Left ventricle myocardium inferior (tissue), 1 donor: Measurements from ENCODE around the gene NDUFAF5. TPM values are rescaled to one million over a fixed set of nuclear protein-coding genes. Genes with fewer than 3 reads are reported as not detected.

Source experiments
- DNase-seq: peaks from one replicate; pipeline ENCODE4 v3.0.0-alpha.2; 2020
- H3K27ac ChIP-seq: fragments of 200-600 bp; replicated peaks from 2 replicates; pipeline ENCODE4 v1.8.0; 2021
- H3K27me3 ChIP-seq: fragments of 200-600 bp; 2 replicates; pipeline ENCODE4 v1.8.0; 2021; ENCODE audit warnings: low read depth
- H3K36me3 ChIP-seq: fragments of 200-600 bp; 2 replicates; pipeline ENCODE4 v1.8.0; 2021
- H3K4me1 ChIP-seq: fragments of 200-600 bp; 2 replicates; pipeline ENCODE4 v1.8.0; 2021
- H3K4me3 ChIP-seq: fragments of 200-600 bp; 2 replicates; pipeline ENCODE4 v1.8.0; 2021; ENCODE audit warnings: mild to moderate bottlenecking, moderate library complexity
- H3K9me3 ChIP-seq: fragments of 200-600 bp; replicated peaks from 2 replicates; pipeline ENCODE4 v1.8.0; 2021
- intact Hi-C: fragments of 100-400 bp; cut with micrococcal nuclease; formaldehyde crosslinking; loops from one replicate; pipeline ENCODE4 v1.11.0; 2022
- total RNA-seq: library from RNA; stranded (reverse); fragmentation: NEBNext Ultra II Directional; extraction: Animal tissue kit (Norgen Biotek cat#: 25700); gene quantifications from one replicate; pipeline ENCODE4 v1.2.1, GENCODE V29; 2021
- TF ChIP-seq, protein P1 (sequence below): fragments of 200-600 bp; IDR thresholded peaks from 2 replicates; pipeline ENCODE4 v1.8.0; 2021; ENCODE audit warnings: antibody characterized with exemption, mild to moderate bottlenecking, borderline replicate concordance
- donor health status: DM: no; HTN: yes; CAD: no; lungs with severe emphysema.

NDUFAF5 gene
- total RNA-seq, 1 donor from 2014 or later = 60.2 TPM

DNA sequence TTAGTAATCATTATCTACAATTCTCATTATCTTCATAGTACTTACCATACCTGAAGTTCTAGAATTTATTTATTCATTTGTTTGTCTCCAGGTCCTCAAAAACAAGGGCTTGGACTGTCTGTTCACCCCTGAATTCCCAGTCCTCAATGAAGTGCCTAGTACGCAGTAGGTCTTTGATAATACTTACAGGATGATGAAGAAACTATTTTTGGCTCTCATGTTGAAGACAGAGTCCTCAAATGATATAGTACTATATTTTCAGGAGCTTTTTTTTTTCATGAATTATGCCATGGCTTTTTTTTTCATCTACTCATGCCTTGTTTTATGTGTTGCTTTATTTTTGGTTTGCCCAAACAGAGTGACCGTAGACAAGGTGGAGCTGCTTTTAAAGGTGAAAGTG is 66.5 kb downstream of the NDUFAF5 start:
- peaks cover 10% of the 10 kb centered on the region for H3K4me1 ChIP-seq
- DNase-seq = no peak
- intact Hi-C loops = no loop called here
- peaks cover 3% of the 10 kb centered on the region for H3K27me3 ChIP-seq
- no peak overlapping the region for H3K4me3 ChIP-seq
- TF ChIP-seq, protein P1, sequence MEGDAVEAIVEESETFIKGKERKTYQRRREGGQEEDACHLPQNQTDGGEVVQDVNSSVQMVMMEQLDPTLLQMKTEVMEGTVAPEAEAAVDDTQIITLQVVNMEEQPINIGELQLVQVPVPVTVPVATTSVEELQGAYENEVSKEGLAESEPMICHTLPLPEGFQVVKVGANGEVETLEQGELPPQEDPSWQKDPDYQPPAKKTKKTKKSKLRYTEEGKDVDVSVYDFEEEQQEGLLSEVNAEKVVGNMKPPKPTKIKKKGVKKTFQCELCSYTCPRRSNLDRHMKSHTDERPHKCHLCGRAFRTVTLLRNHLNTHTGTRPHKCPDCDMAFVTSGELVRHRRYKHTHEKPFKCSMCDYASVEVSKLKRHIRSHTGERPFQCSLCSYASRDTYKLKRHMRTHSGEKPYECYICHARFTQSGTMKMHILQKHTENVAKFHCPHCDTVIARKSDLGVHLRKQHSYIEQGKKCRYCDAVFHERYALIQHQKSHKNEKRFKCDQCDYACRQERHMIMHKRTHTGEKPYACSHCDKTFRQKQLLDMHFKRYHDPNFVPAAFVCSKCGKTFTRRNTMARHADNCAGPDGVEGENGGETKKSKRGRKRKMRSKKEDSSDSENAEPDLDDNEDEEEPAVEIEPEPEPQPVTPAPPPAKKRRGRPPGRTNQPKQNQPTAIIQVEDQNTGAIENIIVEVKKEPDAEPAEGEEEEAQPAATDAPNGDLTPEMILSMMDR = no peak
- H3K27ac ChIP-seq = peak overlapping the region; percentile 29
- no peaks in the 10 kb centered on the region for H3K9me3 ChIP-seq
- no peaks in the 10 kb centered on the region for H3K36me3 ChIP-seq

DNA sequence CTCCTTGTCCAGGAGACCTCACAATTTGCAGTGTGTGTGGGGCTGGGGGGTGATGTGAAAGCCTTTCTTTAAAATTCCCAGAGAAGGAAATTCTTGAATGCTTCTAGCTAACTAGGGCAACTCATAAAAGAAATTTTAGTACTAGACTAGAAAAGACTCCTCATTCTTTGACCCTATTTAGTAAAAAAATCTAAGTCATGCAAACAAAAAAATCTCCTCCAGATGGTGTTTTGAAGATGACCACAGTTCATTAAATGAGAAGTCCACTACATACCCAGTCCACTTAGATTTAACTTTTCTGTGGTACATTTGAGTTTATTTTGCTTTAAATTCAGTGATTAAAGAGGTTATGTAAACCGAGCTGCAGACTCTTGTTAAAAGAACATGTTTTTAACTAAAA is 67.5 kb downstream of the NDUFAF5 start:
- H3K9me3 ChIP-seq = no peaks in the 10 kb centered on the region
- no peaks in the 10 kb centered on the region for H3K27me3 ChIP-seq
- no peak overlapping the region for H3K27ac ChIP-seq

DNA sequence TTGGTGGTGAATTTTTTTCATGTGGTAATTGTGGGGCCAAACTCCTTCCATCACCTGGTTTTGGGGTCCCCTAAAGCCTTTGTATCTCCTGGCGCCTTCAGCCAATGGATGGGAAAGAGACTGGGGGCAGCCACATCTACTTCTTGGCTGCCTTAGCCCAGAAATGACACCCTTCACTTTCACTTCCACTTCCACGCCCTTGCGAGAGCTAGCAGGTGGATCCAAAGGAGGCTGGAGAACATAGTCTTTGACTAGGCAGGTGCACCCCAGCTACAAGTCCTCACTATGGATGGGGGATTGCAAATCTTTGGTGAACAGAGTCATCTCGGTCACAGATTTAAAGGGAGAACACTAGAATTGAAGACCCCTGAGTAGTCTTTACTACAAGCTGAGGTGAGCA is 70.8 kb downstream of the NDUFAF5 start:
- H3K27ac ChIP-seq = no peak overlapping the region
- H3K36me3 ChIP-seq = no peaks in the 10 kb centered on the region
- no peaks in the 10 kb centered on the region for H3K9me3 ChIP-seq
- TF ChIP-seq, protein P1 = no peak
- no peaks in the 10 kb centered on the region for H3K27me3 ChIP-seq
- H3K4me1 ChIP-seq = peaks cover 23% of the 10 kb centered on the region
- no peak for DNase-seq
- intact Hi-C loops = no loop called here
- no peak overlapping the region for H3K4me3 ChIP-seq

More for the DNA sequence above, 67.5 kb downstream of the NDUFAF5 start:
- no peak for DNase-seq
- TF ChIP-seq, protein P1 = no peak
- Histone ChIP-seq H3K4me1 (peaks cover 17% of the 10 kb centered on the region), H3K4me3 (no peak overlapping the region), H3K36me3 (no peaks in the 10 kb centered on the region)
- intact Hi-C loops = no loop called here

DNA sequence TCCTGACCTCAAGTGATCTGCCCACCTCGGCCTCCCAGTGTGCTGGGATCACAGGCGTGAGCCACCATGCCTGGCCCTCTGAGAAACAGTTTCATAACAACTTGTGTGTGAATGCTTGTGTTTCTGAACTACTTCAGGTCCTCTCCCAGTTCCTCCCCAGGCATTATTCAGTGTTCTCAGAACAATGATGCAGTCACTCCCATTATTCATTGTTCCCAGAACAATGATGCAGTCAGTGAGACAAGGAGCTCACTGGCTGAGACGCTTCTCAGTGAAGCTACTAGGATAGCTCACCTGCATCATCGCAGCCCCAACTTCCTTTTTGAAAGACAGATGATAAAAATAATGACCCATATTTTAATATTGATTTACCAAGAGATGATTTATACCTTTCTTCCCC is 71.5 kb downstream of the NDUFAF5 start:
- Histone ChIP-seq H3K27ac (no peak overlapping the region), H3K36me3 (no peaks in the 10 kb centered on the region), H3K9me3 (no peaks in the 10 kb centered on the region), H3K27me3 (no peaks in the 10 kb centered on the region), H3K4me3 (no peak overlapping the region), H3K4me1 (peaks cover 18% of the 10 kb centered on the region)
- DNase-seq = no peak
- intact Hi-C loops = no loop called here
- TF ChIP-seq, protein P1 = no peak

DNA sequence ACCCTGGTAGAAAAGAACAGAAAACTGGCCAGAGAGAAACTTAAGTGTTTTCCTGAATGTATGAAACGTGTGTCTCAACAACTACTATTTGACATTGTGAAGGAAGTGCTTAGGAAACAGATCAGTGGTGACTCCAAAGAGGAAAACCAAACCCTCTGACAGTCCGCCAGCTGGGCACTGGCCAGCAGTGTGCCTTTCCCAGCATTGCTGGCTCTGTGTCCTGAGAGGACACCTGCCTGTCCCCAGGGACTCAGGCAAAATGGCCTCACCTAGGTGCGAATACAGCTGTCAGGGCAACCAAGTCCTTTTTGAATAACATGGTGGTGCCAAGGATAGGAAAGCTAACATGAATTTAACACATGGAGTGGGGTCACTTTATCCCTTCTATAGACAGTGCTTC is 72.5 kb downstream of the NDUFAF5 start:
- Histone ChIP-seq H3K27ac (peak overlapping the region; percentile 12), H3K9me3 (no peaks in the 10 kb centered on the region), H3K36me3 (no peaks in the 10 kb centered on the region), H3K27me3 (no peaks in the 10 kb centered on the region), H3K4me3 (no peak overlapping the region), H3K4me1 (peaks cover 13% of the 10 kb centered on the region)
- intact Hi-C loops = no loop called here
- peak; percentile 83 for DNase-seq
- TF ChIP-seq, protein P1 = no peak

DNA sequence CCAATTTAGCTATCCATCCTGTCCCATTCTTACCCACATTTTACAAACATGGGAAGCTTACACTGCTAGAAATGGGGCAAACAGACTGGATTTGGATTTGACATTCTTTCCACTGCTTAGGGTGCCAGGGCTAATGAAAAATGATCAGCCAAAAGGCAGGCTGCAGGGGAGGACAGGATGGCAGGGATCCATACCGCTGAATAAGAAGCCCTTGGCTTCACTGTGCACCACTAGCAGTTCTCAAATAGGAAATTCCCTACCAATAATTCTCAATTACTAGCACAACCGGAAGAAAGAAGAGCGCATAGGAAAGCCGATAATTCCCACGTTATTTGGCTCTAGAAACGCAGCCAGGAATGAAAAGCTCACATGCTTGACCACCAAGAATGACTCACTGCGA is 73.1 kb downstream of the NDUFAF5 start:
- H3K4me3 ChIP-seq = no peak overlapping the region
- intact Hi-C loops = no loop called here
- TF ChIP-seq, protein P1 = no peak
- no peaks in the 10 kb centered on the region for H3K9me3 ChIP-seq
- no peak for DNase-seq
- no peak overlapping the region for H3K27ac ChIP-seq
- H3K27me3 ChIP-seq = no peaks in the 10 kb centered on the region
- H3K36me3 ChIP-seq = no peaks in the 10 kb centered on the region
- H3K4me1 ChIP-seq = peaks cover 13% of the 10 kb centered on the region
